ENCODE data around the gene RABL6.
A peak's percentile ranks its signal among the peaks of the same experiment; 100 is the strongest.
"Not testable (repeated sequence)": the region's sequence is repeated elsewhere in the genome, so short reads cannot be mapped to it uniquely, and the experiment has no call there.

RABL6 gene

DNA sequence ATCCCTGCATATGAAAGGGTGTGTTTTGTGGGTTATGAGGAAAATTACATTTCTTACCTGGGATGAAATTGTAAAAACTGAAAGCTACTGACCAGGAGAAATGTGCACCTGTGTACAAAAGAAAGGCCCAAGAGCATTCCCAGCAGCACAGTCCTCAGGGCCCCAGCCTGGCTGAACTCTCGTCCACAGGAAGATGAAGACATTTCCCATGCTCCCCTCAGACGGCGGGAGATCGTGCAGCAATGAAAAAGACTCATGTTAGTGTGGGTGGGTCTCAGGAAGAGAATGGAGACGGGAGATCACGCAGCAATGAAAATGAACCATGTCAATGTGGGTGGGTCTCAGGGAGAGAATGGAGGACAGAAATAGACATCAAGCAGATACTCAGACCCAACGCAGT, 30.8 kb upstream of the RABL6 start:
- no peak for DNase-seq (ENCODE audit: low read depth in 2 of 2)

DNA sequence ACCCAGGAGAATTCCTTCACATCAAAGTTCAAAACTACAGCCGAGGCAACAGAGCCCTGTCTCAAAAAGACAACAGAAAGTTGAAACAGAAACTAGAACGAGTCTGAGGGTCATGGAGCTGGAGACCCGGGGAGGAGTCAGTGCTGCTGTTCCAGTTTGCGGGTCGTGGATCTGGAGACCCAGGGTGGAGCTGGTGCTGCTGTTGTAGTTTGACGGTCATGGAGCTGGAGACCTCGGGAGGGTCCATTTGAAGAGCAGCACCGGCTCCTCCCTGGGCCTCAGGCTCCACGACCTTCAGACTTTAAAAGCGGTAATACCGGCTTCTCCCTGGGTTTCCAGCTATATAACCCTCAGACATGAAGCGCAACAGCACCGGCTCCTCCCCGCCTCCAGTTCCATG, 30.4 kb upstream of the RABL6 start:
- DNase-seq (ENCODE audit: low read depth in 2 of 2): no peak

DNA sequence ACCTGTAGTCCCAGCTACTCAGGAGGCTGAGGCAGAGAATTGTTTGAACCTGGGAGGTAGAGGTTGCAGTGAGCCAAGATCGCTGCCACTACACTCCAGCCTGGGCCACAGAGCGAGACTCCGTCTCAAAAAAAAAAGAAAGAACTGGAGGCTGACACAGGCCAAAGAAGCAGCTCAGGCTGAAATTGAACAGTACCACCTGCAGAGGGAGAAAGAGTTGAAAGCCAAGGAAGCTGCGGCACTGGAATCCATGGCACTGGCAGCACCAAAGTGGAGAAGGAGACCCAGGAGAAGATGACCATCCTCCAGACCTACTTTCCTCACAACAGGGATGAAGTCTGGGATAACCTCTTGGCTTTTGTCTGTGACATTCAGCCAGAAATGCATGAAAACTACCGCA, 27.9 kb upstream of the RABL6 start:
- no peak for DNase-seq (ENCODE audit: low read depth in 2 of 2)

DNA sequence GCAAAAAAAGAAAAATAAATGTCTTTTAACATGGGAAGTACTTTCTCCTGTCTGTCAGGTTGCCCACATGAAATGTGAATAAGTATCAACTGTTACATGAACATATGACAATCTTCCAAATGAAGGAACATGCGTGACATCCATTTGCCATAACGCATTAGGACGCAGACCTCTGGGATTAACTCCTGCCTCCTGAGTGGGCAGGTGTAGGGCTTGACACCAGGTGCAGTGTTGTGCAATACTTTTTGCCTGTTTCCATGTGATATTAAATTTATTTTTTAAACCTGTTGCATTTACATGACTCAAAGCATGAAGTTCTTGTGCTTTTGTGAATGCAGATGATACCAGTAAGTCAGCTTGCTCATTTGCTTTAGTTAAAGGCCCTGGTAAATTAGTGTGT, 25.3 kb upstream of the RABL6 start:
- DNase-seq (ENCODE audit: low read depth in 2 of 2): no peak

DNA sequence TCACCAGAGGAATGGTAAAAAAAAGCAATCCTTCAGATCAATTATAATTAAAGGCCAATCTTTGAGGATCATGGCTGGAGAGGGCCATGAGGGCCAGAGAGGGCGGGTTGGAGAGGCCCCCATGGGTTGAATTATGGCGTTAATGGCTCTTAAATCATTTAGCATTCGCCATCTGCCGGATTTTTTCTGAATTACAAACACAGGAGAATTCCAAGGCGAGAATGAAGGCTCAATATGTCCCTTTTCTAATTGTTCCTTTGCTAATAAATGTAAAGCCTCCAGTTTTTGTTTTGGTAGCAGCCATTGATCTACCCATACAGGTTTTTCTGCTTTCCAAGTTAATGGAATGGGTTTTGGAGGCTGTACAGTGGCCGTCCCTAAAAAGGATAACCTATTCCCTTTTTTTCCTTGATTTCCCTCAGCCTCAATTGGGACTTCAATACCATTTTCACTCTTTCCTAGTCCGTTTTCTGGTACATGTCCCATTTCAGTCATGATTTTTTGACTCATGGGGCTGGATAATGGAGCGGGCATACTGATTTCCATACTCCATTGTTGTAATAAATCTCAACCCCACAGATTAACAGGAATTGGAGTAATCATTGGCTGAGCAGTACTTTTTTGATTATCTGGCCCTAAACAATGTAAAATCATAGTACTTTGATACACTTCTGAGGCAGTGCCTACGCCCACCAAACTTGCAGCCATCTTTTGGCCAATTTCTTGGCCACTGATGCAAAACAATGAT, 23.3 kb upstream of the RABL6 start:
- no peak for DNase-seq (ENCODE audit: low read depth in 2 of 2)

DNA sequence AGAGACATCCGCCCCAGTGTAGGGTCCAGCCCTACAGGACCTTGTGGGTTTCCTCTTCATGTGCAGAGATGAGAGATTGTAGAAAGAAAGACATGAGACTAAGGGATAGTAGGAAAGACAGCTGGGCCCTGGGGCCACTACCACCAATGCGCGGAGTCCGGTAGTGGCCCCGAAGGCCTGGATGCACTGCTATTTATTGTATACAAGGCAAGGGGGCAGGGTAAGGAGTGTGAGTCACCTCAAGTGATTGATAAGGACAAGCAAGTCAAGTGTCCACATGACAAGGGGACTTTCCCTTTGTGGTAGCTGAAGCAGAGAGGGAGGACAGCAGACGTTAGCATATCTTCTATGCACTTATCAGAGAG, 22.8 kb upstream of the RABL6 start:
- no peak for DNase-seq (ENCODE audit: low read depth in 2 of 2)

DNA sequence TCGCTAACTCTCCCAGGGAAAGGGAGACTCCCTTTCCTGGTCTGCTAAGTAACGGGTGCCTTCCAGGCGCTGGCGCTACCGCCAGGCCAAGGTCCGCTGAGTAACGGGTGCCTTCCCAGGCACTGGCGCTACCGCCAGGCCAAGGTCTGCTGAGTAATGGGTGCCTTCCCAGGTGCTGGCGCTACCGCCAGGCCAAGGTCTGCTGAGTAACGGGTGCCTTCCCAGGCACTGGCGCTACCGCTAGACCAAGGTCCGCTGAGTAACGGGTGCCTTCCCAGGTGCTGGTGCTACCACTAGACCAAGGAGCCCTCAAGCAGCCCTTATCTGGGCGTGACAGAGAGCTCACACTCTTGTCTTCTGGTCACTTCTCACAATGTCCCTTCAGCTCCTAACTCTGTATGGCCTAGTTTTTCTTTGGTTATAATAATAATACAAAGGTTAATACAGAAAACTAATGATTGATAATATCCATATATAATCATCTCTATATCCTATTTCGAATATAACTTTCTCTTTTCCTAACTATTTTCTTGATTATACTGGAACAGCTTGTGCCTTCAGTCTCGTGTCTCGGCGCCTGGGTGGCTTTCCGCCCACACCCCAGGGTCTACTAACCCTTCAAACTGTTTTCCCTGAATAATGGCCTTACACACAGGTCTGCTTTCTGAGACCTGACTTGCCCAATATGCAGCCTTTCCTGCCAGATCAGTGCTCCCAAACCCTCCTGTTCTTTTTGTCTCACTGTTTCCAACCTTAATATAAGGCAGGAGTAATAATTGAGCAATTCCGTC, 22.0 kb upstream of the RABL6 start:
- DNase-seq (ENCODE audit: low read depth in 2 of 2): not testable (repeated sequence)

DNA sequence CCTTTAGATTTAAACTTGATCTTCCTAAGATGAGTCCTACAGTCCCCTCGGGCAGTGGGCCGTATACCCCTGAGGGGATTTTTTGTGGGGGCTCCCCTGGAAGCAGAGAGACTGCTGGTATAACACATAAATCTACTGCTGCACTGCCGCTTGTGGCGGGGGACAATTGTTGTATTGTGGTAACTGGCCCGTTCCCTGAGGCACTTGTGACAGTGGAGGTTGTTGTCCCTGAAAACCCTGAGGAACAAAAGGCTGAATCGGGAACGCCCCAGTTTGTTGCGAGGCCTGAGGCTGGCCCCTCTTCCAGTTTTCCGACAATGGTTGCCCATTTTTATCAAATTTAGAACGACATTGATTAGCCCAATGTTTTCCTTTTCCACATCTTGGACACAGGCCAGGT, 21.3 kb upstream of the RABL6 start:
- DNase-seq (ENCODE audit: low read depth in 2 of 2): no peak

DNA sequence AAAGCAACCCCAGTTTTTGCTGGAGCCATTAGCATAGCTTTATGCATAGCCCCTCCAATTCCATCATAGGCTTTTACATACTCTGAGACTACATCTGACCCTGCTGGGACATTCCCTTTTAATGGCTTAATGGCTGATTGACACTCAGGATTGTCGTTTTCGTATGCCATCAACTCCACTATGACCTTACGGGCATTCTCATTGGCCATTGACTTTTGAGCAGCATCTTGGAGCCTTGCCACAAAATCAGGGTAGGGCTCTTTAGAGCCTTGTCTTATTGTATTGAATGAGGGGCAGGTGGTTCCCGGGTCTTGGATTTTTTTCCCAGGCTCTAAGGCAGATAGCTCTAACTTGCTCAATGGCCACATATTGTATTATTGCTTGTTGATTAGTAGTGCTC, 20.8 kb upstream of the RABL6 start:
- not testable (repeated sequence) for DNase-seq (ENCODE audit: low read depth in 2 of 2)

DNA sequence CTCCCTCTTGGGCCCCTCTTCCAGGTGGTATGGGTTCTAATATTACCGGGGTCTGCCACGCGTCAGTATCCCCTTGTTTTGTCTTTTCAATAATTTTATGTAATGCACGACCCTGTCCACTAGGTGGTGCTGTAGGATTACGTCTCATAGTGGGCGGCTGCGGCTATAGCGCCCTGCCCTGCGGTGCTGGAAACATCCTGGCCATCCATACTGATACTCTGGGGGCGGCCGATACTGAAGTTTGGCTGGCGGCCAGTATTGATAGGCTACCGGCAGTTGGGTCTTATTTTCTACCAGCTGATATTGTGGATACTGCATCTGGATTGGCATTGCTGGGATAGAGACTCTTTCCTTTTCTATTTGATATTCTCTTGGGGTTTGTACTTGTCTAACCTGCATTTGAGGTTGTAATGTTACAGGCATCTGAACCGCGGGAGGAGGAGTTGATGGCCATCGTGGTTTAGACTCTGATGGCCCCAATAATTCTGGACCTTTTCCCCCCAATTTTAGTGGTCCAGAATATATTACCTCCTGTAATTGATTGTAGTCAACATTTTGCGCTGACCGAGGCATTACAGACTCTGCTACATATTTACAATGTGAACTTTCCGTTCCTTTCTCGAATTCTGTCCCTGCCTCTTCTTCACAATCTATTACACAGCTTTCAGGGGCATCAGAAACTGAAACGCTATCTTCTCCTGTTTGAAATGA, 19.9 kb upstream of the RABL6 start:
- peak in 1 of 2 experiments; percentile 25 for DNase-seq (ENCODE audit: low read depth in 2 of 2)

DNA sequence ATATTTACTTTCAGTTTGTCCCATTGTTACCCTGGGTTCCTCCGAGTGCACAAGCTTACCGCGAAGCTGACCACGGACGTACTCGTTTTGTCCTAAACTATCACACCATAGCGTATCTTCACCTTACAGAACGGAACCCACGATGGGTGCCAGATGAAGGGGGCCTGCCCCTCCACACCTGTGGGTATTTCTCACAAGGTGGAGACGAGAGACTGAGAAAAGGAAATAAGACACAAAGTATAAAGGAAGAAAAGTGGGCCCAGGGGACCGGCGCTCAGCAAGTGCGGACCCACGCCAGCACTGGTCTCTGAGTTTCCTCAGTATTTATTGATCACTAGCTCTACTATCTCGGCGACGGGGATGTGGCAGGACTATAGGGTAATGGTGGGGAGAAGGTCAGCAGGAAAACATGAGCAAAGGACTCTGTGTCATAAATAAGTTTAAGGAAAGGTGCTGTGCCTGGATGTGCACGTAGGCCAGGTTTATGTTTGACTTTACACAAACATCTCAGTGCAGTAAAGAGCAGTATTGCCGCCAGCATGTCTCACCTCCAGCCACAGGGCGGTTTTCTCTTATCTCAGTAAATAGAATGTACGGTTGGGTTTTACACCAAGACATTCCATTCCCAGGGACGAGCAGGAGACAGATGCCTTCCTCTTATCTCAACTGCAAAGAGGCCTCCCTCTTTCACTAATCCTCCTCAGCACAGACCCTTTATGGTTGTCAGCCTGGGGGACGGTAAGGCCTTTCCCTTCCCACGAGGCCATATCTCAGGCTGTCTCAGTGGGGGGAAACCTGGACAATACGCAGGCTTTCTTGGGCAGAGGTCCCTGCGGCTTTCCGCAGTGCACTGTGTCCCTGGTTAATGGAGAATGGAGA, 18.9 kb upstream of the RABL6 start:
- DNase-seq (ENCODE audit: low read depth in 2 of 2): not testable (repeated sequence)

DNA sequence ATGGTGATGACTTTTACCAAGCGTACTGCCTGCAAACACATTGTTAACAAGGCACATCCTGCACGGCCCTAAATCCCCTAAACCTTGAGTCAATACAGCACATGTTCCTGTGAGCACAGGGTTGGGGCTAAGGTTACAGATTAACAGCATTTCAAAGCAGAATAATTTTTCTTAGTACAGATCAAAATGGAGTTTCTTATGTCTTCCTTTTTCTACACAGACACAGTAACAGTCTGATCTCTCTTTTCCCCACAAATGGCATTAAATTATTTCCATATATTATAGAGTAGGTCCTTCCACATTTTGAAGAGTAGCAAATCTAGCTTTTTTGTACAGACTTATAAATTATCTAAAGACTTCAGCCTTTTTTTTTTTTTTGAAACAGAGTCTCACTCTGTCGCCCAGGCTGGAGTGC, 18.2 kb upstream of the RABL6 start:
- no peak for DNase-seq (ENCODE audit: low read depth in 2 of 2)

DNA sequence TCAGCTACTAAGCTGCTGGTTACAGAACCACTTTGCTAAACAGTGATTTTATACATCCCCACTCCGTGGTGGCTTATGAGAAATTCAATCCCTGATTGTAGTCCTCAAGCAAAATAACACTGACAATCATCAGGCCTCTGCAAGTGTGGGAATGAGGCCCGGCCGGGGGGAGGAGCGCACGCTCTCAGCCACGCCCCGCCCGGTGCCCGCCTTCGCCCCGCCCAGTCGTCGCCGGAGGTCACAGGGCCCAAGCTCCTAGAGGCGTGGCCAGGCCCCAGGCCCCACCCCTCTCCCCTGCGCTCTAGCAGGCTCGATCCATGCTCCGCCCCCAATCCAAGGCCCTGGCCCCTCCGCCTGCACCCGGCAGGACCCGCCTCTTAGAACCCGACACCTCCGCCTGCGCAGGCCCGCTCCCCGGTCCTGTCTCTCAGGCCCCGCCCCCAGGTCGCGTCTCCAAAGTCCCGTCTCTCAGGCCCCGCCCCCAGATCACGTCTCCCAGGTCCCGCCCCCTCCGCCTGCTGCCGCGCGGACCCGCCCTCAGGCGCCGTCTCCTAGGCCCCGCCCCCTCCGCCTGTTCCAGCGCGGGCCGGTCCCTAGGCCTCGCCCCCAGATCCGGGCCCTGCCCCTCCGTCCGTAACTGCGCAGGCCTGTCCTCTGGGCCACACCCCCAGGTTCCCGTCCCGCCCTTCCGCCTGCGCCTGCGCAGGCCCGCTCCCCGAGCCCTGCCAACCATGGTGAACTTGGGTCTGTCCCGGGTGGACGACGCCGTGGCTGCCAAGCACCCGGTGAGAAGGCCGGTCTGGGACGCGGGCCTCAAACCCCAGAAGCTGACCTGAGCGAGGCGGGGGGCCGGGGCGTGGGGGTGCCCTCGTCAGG, 16.9 kb upstream of the RABL6 start, which contains the start of gene TMEM141:
TMEM141 (plus strand) TSS at position 705 of the 876 bp plus-strand sequence; CDS start at position 732, 27 bp downstream.
- peak; percentile 98 for DNase-seq (ENCODE audit: low read depth in 2 of 2)

DNA sequence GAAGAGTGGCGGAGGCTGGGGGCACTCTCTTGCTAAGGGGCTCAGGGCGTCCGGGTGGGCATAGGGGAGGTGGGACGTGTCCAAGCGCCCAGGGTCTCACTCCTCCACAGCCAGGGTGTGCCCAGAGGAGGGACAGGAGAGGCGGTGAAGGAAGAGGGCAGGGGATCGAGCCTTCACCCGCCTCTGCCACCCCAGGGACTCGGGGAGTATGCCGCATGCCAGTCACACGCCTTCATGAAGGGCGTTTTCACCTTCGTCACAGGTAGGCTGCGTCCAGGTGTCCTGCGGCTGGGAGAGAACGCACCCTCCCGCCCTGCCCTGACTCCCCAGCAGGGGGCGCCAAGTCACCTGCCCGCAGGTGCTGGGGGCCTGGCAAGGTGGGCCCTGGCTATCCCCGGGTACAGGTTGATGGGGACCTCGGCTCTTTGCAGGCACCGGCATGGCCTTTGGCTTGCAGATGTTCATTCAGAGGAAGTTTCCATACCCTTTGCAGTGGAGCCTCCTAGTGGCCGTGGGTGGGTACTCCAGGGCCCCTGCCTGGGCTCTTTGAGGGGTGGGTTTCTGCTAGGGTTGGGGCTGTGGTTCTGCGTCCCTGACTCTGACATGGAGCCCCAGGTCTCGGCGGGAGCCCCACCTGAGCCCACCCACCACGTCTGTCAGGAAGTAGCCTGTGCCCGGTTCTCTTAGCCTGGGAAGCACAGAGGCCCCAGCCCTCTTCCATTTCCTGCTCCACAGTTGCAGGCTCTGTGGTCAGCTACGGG, 16.1 kb upstream of the RABL6 start:
- DNase-seq (ENCODE audit: low read depth in 2 of 2): no peak

DNA sequence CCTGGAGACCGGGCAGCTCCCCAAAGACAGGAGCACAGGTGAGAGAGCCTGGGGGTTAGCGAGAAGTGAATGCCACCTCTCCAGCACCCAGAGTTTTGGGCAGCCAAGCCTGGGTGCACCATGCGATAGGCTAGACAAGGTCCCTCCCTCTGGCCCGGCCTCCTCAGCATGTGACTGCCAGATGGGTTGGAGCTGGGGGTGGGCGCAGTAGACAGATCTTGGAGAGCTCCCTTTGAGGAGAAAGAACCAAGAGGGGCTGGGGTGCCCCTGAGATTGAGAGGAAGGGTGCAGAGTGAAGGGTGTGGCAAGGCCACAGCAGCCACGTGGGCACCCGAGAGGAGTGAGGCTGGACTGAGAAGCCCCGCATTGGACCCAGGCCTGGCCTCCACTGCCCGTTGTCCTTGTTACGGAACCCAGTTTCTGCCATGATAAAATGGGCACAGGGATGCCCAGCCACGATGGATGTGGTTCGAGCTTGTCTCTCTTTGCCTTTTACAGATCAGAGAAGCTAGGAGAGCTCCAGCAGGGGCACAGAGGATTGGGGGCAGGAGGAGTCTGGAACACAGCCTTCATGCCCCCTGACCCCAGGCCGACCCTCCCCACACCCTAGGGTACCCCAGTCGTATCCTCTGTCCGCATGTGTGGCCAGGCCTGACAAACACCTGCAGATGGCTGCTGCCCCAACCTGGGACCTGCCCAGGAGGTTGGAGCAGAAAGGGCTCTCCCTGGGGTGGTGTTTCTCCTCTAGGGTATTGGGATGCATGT, 15.2 kb upstream of the RABL6 start:
- no peak for DNase-seq (ENCODE audit: low read depth in 2 of 2)

DNA sequence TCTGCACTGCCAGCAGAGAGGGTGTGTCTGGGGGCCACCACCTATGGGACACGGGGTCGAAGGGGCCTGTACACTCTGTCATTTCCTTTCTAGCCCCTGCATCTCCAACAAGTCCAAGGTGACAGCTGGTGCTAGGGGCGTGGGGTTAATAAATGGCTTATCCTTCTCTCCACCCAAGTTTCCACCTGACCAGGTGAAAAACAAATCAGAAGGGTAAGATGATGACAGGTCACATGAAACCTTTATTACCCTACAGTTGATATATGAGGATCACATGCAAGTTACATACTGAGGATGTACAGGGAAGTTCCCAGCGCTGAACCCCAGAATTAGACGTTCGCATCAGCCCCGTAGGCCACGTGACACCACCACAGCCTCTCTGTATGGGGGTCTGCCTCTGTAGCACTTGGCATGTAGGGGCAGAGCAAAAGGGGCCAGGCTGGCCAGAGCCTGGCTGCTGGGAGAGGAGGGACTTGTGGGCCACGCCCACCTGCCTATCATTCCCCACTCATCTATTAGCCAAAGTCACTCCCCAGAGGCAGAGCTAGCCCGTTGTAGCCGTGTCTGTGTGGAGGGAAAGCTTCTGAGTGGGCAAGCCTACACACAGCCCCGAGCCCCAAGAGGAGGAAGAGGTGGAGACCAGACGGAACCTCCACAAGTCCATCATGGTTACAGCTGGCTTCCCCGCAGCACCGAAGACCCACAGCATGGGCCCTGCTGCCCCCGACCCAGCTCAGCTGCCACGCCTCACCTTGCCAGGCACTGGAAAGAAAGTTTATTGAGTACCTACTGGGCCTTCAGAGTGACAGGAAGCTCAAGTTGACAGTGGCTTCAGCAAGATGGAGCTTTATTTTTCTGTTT, 14.4 kb upstream of the RABL6 start:
- DNase-seq (ENCODE audit: low read depth in 2 of 2): no peak

DNA sequence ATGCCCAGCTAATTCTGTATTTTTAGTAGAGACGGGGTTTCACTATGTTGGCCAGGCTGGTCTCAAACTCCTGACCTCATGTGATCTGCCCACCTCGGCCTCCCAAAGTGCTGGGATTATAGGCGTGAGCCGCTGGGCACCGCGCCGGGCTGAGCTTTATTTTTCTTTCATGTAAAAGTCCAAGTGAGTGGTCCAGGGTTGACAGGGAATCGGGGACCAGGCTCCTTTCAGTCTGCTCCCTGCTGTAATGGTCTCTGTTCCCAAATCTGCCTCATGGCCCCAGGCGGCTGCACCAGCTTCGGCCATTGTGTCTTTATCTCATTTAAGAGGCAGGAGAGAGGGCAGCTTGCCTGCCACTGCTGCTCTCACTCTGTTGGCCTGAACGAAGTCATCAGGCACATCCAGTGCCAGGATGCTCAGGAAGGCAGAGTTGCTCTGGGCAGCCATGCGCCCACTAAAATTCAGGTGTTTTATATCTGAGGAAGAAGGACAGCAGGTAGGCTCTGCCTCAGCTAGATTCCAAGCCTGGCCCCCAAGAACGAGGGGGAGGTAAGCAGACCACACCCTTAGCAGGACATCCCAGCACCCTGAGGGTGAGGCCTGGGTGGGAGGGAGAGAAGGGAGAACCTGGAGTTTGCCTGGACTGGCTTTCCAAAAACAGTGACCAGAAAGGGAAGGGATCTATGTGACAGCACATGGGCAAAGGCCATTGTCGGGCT, 13.3 kb upstream of the RABL6 start:
- DNase-seq (ENCODE audit: low read depth in 2 of 2): no peak

DNA sequence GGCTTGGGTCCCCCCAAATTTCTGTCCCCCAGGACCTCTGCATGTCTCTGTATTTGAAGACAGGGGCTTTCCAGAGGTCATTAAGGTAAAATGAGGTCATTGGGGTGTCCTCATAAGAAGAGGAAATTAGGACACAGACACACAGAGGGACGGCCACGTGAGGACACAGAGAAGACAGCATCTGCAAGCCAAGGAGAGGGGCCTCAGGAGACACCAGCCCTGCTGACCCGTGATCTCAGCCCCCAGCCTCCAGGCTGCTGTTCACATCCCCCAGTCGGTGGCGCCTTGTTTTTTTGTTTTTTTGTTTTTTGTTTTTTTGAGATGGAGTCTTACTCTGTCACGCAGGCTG, 12.8 kb upstream of the RABL6 start:
- DNase-seq (ENCODE audit: low read depth in 2 of 2): no peak

Data from fibroblast of skin of left quadriceps (primary cell).